Sigmoid colon (tissue), 3 donors: ENCODE data around the gene RPAP2.

Experiments used
- CTCF ChIP-seq, 4 experiments: fragments of 450-650 bp in 3 of 4; fragments of 200-600 bp in 1 of 4; IDR thresholded peaks; one replicate each; pipeline ENCODE4 v1.5.1; 2016 to 2019; ENCODE audit warnings: antibody characterized with exemption in 4 of 4, mild to moderate bottlenecking in 3 of 4, moderate library complexity in 2 of 4
- POLR2A ChIP-seq, 2 donors: fragments of 450-650 bp; IDR thresholded peaks; one replicate each; pipeline ENCODE4 v1.6.1; 2016; ENCODE audit warnings: antibody characterized with exemption in 2 of 2, mild to moderate bottlenecking in 2 of 2, moderate library complexity in 2 of 2

DNA sequence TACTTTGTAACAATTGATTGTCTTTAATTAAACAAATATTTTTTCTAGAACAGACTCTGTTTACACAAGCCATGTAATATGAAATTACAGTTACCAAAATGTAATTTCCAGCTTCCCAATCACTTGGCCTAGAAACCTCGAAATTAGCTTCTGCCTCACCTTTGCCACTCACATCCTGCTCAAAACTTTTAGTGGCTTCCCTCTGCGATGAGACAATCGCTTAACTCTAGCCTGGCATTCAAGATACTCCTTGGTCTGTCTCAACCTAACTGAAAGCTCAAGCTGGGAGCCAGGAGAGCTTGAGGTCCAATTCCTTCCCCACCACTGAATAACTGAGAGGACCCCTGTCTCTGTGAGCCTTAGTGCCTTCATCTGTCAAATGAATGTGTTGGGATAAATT is 145.0 kb downstream of the RPAP2 start:
- TF ChIP-seq CTCF (IDR thresholded peaks at IDR 0.05) = no peak
- TF ChIP-seq POLR2A (IDR thresholded peaks at IDR 0.05) = no peak
